Ishikawa (cell line): ENCODE results near the gene BCAN.

Experiments used
- CEBPB ChIP-seq: IDR thresholded peaks from 2 replicates; pipeline ENCODE4 v1.6.1; 2012
- CREB1 ChIP-seq: IDR thresholded peaks from 2 replicates; pipeline ENCODE4 v1.6.1; 2012; ENCODE audit warnings: low read depth
- EGR1 ChIP-seq: IDR thresholded peaks from 2 replicates; pipeline ENCODE4 v1.6.1; 2012
- EP300 ChIP-seq: IDR thresholded peaks from 2 replicates; pipeline ENCODE4 v1.6.1; 2012; ENCODE audit warnings: borderline replicate concordance
- FOXM1 ChIP-seq: IDR thresholded peaks from 2 replicates; pipeline ENCODE4 v1.6.1; 2012; ENCODE audit warnings: low read depth, borderline replicate concordance
- MAX ChIP-seq: IDR thresholded peaks from 2 replicates; pipeline ENCODE4 v1.6.1; 2012
- NFIC ChIP-seq: IDR thresholded peaks from 2 replicates; pipeline ENCODE4 v1.6.1; 2012
- RAD21 ChIP-seq: IDR thresholded peaks from 2 replicates; pipeline ENCODE4 v1.6.1; 2012; ENCODE audit warnings: low read depth
- TAF1 ChIP-seq: IDR thresholded peaks from 2 replicates; pipeline ENCODE4 v1.6.1; 2012; ENCODE audit warnings: low read depth, mild to moderate bottlenecking
- TCF12 ChIP-seq: IDR thresholded peaks from 2 replicates; pipeline ENCODE4 v1.6.1; 2012; ENCODE audit warnings: low read depth
- TEAD4 ChIP-seq: IDR thresholded peaks from 2 replicates; pipeline ENCODE4 v1.6.1; 2012
- YY1 ChIP-seq: IDR thresholded peaks from 2 replicates; pipeline ENCODE4 v1.6.1; 2012; ENCODE audit warnings: low read depth
- ZBTB7A ChIP-seq: IDR thresholded peaks from 2 replicates; pipeline ENCODE4 v1.6.1; 2012; ENCODE audit warnings: low read depth
- TF ChIP-seq, protein P1 (sequence below): IDR thresholded peaks from 2 replicates; pipeline ENCODE4 v1.6.1; 2012; ENCODE audit warnings: low read depth, mild to moderate bottlenecking
- TF ChIP-seq, protein P2 (sequence below): IDR thresholded peaks from 2 replicates; pipeline ENCODE4 v1.6.1; 2012

Gene BCAN

DNA sequence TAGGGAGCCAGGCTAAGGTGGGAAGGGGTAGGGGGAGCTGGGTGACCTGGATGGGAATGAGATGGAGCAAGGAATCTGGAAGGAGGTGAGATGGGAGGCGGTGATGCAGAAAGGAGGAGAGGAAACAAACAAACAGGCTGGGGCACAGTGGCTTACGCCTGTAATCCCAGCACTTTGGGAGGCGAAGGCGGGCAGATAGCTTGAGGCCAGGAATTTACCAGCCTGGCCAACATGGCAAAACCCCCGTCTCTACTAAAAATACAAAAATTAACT lies 52.7 kb downstream of the BCAN start:
- TF ChIP-seq TCF12 (no peak), NFIC (no peak)

GRCh38 chr1:156696755-156697154 lies 54.8 kb downstream of the BCAN start:
- TF ChIP-seq RAD21 (no peak), TAF1 (no peak), FOXM1 (no peak)

- TF ChIP-seq TCF12 (no peak), MAX (no peak), TEAD4 (no peak), YY1 (no peak), RAD21 (no peak), EP300 (no peak), EGR1 (no peak), CREB1 (no peak), FOXM1 (no peak), TAF1 (no peak), CEBPB (no peak), ZBTB7A (no peak), NFIC (no peak)
- TF ChIP-seq, protein P1, sequence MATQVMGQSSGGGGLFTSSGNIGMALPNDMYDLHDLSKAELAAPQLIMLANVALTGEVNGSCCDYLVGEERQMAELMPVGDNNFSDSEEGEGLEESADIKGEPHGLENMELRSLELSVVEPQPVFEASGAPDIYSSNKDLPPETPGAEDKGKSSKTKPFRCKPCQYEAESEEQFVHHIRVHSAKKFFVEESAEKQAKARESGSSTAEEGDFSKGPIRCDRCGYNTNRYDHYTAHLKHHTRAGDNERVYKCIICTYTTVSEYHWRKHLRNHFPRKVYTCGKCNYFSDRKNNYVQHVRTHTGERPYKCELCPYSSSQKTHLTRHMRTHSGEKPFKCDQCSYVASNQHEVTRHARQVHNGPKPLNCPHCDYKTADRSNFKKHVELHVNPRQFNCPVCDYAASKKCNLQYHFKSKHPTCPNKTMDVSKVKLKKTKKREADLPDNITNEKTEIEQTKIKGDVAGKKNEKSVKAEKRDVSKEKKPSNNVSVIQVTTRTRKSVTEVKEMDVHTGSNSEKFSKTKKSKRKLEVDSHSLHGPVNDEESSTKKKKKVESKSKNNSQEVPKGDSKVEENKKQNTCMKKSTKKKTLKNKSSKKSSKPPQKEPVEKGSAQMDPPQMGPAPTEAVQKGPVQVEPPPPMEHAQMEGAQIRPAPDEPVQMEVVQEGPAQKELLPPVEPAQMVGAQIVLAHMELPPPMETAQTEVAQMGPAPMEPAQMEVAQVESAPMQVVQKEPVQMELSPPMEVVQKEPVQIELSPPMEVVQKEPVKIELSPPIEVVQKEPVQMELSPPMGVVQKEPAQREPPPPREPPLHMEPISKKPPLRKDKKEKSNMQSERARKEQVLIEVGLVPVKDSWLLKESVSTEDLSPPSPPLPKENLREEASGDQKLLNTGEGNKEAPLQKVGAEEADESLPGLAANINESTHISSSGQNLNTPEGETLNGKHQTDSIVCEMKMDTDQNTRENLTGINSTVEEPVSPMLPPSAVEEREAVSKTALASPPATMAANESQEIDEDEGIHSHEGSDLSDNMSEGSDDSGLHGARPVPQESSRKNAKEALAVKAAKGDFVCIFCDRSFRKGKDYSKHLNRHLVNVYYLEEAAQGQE = no peak
- TF ChIP-seq, protein P2, sequence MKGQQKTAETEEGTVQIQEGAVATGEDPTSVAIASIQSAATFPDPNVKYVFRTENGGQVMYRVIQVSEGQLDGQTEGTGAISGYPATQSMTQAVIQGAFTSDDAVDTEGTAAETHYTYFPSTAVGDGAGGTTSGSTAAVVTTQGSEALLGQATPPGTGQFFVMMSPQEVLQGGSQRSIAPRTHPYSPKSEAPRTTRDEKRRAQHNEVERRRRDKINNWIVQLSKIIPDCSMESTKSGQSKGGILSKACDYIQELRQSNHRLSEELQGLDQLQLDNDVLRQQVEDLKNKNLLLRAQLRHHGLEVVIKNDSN = no peak
Observed at GRCh38 chr1:156697481-156697880, 55.6 kb downstream of the BCAN start.

DNA sequence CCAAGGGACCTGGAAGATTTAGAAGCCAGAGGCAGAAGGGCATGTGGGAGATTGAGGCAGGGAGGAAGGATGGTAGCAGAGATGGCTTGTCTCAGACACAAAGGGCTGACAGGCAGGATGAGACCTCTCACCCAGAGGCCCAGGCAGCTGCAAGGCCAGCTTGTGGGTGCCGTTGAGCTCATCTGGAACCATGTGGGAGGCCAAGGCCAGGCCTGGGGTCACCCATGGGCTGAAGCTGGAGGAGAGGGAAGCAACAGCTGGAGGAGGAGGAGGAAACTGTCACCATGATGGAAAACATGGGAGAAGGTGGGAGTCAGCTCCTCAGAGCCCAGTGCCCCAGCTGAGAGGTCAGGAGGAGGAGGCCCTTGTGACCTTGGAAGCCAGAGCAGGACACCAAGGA lies 57.1 kb downstream of the BCAN start:
- TF ChIP-seq TAF1 (no peak), CREB1 (no peak), FOXM1 (no peak), EGR1 (no peak), TCF12 (no peak), TEAD4 (no peak), YY1 (no peak), MAX (no peak), CEBPB (no peak), EP300 (no peak), ZBTB7A (no peak), RAD21 (no peak), NFIC (no peak)
- TF ChIP-seq, protein P1 = no peak
- TF ChIP-seq, protein P2 = no peak

DNA sequence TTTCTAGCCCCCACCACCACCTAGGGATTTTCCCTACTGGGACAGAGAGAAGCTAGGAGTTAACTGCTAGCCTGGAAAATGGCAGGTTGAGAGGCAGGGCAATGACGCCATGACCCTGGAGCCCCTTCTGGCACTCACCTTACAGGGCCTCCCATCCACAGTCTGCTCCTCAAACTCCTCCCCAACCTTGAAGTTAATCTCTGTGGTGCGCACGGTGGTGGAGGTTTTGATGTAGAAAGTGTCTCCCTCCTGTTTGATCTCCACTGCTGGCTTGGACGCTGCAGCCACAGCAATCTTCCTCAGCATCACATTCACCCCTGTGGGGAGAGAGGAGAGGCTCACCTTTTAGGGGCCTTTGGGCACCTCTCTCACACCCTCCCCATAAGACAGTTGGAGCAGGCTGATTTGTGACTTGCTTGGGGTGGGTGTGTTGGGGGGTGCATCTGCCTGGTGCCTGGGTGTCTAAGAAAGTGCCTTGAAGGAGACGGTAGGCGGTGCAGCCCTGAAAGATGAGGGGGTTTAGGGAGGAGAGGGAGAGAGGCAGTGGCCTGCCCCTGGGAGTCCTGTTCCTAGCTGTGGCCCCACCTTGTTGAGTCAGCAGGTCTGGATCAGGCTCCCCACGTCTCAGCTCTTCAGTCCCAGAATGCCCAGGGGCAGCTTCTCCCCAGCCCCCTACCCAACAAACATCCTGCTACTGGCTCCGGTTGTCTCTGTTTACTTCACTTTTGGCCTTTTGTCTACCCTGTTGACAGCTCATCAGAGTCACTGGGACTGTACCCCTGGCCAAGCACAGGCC lies 59.0 kb downstream of the BCAN start:
- TF ChIP-seq MAX (no peak), FOXM1 (no peak)

DNA sequence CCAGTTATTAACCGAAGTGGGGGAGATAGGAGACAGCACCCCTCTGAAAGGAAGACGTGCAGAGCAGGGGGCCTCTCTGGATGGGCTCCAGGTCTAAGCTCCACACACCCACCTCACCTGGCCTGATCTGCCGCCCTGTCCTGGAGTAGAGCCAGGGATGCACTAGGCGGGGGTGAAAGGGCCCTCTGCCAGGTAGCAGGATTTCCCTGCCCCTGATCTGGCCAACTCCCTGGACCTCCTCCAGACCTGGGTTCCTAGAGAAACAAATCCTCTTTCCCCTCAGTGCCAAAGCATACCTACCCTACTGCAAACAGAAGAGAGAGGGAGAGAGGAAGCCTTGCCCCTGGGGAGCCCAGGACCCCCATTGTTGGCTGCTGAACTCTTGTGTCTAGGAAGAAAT lies 61.4 kb downstream of the BCAN start:
- no peak for TF ChIP-seq EGR1
- TF ChIP-seq TCF12 = no peak
- TF ChIP-seq ZBTB7A = no peak
- no peak for TF ChIP-seq MAX
- TF ChIP-seq EP300 = no peak
- TF ChIP-seq CEBPB = no peak
- TF ChIP-seq RAD21 = no peak
